Caco-2 (cell line): Measurements from ENCODE around the gene LGALS9B. TPM values are rescaled to one million over a fixed set of nuclear protein-coding genes. Genes with fewer than 3 reads are reported as not detected.
"Not testable (repeated sequence)": the region's sequence is repeated elsewhere in the genome, so short reads cannot be mapped to it uniquely, and the experiment has no call there.

Source experiments
- BruUV-seq: library from RNA; stranded (reverse); fragments of 400-500 nt; replicated peaks from 2 replicates; lab custom pipeline; 2021; lab: Mats Ljungman, UMichigan
- CTCF ChIA-PET: fragments of 300-600 bp; sonication (Branson Sonifier 250); formaldehyde crosslinking; loops from one replicate; lab custom pipeline; 2022; ENCODE audit warnings: antibody characterized with exemption; lab: Charles Lee
- POLR2A ChIA-PET: fragments of 300-600 bp; sonication (Branson Sonifier 250); formaldehyde crosslinking; loops from one replicate; lab custom pipeline; 2022; ENCODE audit warnings: antibody characterized with exemption; lab: Charles Lee
- DNase-seq, 2 experiments: peaks; one replicate each; pipeline versions ENCODE4 v3.0.0 to v3.0.0-alpha.2; 2020 to 2022
- H3K27me3 ChIP-seq: replicated peaks from 2 replicates; pipeline ENCODE4 v1.6.0; 2011; ENCODE audit warnings: low read length; ENCODE audit not compliant: control insufficient read depth, insufficient read depth
- H3K36me3 ChIP-seq: 2 replicates; pipeline ENCODE4 v1.5.1; 2011; ENCODE audit warnings: low read length; ENCODE audit not compliant: control insufficient read depth, insufficient read depth
- H3K4me1 ChIP-seq: fragments of 250-450 bp; sonication (Bioruptor Pico); 2 replicates; pipeline ENCODE4 v1.5.1; 2020; ENCODE audit warnings: mild to moderate bottlenecking
- H3K4me3 ChIP-seq: 2 replicates; pipeline ENCODE4 v1.5.1; 2011; ENCODE audit warnings: low read depth, mild to moderate bottlenecking, control low read depth, low read length
- H3K9me3 ChIP-seq: fragments of 250-450 bp; sonication (Bioruptor Pico); 2 replicates; pipeline ENCODE4 v1.5.1; 2020; ENCODE audit warnings: mild to moderate bottlenecking, moderate library complexity
- H3K27ac Mint-ChIP-seq: one replicate; pipeline ENCODE4 v1.8.0; 2022; ENCODE audit warnings: mixed read lengths; ENCODE audit not compliant: unreplicated experiment
- H3K27me3 Mint-ChIP-seq: one replicate; pipeline ENCODE4 v1.8.0; 2022; ENCODE audit warnings: mixed read lengths; ENCODE audit not compliant: insufficient read depth, unreplicated experiment
- H3K36me3 Mint-ChIP-seq: one replicate; pipeline ENCODE4 v1.8.0; 2022; ENCODE audit warnings: mild to moderate bottlenecking, mixed read lengths; ENCODE audit not compliant: insufficient read depth, unreplicated experiment
- H3K4me1 Mint-ChIP-seq: one replicate; pipeline ENCODE4 v1.8.0; 2022; ENCODE audit warnings: low read depth, mixed read lengths; ENCODE audit not compliant: unreplicated experiment
- H3K4me3 Mint-ChIP-seq: one replicate; pipeline ENCODE4 v1.8.0; 2022; ENCODE audit warnings: mild to moderate bottlenecking, moderate library complexity, mixed read lengths; ENCODE audit not compliant: unreplicated experiment
- H3K9me3 Mint-ChIP-seq: one replicate; pipeline ENCODE4 v1.8.0; 2022; ENCODE audit warnings: mixed read lengths; ENCODE audit not compliant: unreplicated experiment
- intact Hi-C: fragments of 100-400 bp; cut with micrococcal nuclease; formaldehyde crosslinking; loops from one replicate; pipeline ENCODE4 v1.10.0; 2022; ENCODE audit not compliant: unreplicated experiment
- total RNA-seq: library from RNA; stranded (reverse); gene quantifications from 2 replicates; pipeline ENCODE4 v1.2.3, GENCODE V29; 2022
- TF ChIP-seq, protein P1 (sequence below), 2 experiments: fragments of 200-600 bp in 1 of 2; IDR thresholded peaks; 1 replicate in 1 of 2; 2 replicates in 1 of 2; pipeline versions ENCODE4 v1.5.1 to v1.8.0; 2011 to 2022; ENCODE audit warnings: antibody characterized with exemption in 1 of 2, control low read depth in 1 of 2, inconsistent platforms in 1 of 2, low read depth in 1 of 2, low read length in 1 of 2, mild to moderate bottlenecking in 1 of 2, moderate library complexity in 1 of 2; ENCODE audit not compliant: insufficient read depth in 1 of 2, severe bottlenecking in 1 of 2, unreplicated experiment in 1 of 2

LGALS9B gene
- total RNA-seq, 1 experiment from 2014 or later: not detected

DNA sequence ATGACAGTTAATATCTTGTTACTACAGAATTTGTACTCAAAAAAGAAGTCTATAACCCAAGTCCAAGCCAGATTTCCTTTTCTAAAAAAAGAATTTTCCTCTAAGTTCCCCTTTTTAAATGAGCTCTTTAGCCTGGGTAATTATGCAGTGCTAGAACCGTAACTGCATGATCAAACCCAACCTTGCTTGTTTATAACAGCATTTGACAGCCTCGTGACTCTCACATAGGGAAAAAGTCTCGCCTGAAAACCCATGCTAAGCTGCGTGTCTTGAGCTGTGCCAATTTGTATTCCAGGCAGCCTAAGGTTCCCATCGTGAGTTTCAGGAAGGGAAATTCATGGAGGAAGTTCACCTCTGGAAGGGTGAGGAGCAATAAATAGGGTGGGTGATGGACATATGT, 44.5 kb downstream of the LGALS9B start:
- H3K4me1 Mint-ChIP-seq, H3K36me3 Mint-ChIP-seq, DNase-seq, POLR2A ChIA-PET, H3K9me3 Mint-ChIP-seq, BruUV-seq, H3K4me1 ChIP-seq, H3K36me3 ChIP-seq, H3K27ac Mint-ChIP-seq, H3K4me3 ChIP-seq, CTCF ChIA-PET, H3K27me3 Mint-ChIP-seq, intact Hi-C loops, H3K4me3 Mint-ChIP-seq, H3K9me3 ChIP-seq, H3K27me3 ChIP-seq: not testable (repeated sequence)

DNA sequence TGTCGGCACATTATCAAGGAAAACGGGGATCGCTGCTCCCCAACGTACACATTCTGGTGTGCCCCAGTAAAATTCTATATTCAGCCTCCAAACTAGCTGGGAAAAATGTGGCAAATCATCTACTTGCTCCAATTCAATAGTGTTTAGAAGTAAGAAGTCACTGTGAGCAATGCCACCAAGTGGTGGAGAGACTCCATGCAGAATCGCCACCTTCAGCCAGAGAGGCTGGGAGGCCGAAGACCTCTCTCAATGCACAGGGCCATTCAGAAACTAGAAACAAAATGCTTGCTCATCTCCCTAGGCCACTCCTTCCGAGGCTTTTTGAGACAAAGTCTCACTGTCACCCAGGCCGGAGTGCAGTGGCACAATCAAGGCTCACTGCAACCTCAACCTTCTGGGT, 48.5 kb downstream of the LGALS9B start:
- H3K9me3 Mint-ChIP-seq, H3K4me1 Mint-ChIP-seq, H3K27me3 Mint-ChIP-seq, BruUV-seq, H3K36me3 ChIP-seq, H3K4me3 ChIP-seq, H3K36me3 Mint-ChIP-seq, H3K4me3 Mint-ChIP-seq, POLR2A ChIA-PET, CTCF ChIA-PET, DNase-seq, H3K9me3 ChIP-seq, intact Hi-C loops, H3K27ac Mint-ChIP-seq, H3K4me1 ChIP-seq, H3K27me3 ChIP-seq: not testable (repeated sequence)
- TF ChIP-seq, protein P1, sequence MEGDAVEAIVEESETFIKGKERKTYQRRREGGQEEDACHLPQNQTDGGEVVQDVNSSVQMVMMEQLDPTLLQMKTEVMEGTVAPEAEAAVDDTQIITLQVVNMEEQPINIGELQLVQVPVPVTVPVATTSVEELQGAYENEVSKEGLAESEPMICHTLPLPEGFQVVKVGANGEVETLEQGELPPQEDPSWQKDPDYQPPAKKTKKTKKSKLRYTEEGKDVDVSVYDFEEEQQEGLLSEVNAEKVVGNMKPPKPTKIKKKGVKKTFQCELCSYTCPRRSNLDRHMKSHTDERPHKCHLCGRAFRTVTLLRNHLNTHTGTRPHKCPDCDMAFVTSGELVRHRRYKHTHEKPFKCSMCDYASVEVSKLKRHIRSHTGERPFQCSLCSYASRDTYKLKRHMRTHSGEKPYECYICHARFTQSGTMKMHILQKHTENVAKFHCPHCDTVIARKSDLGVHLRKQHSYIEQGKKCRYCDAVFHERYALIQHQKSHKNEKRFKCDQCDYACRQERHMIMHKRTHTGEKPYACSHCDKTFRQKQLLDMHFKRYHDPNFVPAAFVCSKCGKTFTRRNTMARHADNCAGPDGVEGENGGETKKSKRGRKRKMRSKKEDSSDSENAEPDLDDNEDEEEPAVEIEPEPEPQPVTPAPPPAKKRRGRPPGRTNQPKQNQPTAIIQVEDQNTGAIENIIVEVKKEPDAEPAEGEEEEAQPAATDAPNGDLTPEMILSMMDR (IDR thresholded peaks at IDR 0.05; ENCODE audit: insufficient read depth in 1 of 2, low read depth in 1 of 2, low read length in 1 of 2, severe bottlenecking in 1 of 2, unreplicated experiment in 1 of 2): peak in 1 of 2 experiments; percentile 18

DNA sequence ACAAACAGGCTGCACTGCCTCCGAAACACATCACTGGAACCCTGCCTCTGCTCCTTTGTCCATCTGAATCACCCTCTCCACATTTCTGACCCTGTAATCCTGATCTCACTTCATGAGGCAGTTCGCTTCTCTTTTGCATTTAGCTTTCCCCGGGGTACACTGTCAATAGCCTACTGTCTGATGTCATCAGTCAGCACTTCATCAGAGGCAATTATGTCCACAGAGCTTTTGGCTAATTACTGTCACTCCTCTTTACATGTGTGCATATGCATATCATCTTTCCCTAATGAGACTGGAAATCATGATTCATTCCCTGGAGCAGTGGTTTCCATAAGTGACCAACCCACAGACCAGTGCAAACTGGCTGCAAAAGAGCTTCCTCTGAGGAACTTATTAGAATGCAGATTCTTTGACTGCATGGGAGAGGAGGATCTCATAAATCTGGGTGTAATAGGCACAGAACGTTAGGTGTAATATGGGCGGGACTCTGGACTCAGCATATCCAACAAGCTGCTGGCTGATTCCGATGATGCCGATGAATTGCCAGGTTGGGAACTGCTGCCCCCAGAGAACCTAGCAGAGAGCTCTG, 49.8 kb downstream of the LGALS9B start:
- intact Hi-C loops, POLR2A ChIA-PET: not testable (repeated sequence)

DNA sequence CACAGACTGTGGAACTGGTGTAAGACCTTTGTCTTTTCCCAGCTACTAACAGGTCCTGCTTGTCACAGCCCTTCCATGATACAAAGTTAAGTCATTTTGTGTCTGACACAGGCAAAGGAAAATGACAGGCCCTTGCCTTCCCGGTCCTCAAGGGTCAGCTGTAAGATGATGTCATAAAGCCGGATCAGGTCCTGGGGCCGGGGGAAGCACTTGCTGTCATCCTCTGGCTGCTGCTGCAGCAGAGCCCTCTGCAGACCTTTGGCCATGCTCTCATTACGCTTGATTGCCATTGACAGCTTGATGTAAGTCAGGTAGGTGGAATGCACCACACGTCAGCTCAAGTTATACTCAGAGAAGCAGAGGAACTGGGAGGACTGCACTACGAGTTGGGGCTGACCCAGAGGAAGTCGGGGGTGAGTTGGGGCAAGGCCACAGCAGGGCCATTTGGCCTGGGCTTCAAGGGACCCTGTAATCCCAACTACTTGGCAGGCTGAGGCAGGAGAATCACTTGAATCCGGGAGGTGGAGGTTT, 50.9 kb downstream of the LGALS9B start:
- H3K27me3 Mint-ChIP-seq, CTCF ChIA-PET, H3K4me1 Mint-ChIP-seq, H3K9me3 ChIP-seq, H3K27ac Mint-ChIP-seq, H3K4me3 Mint-ChIP-seq, H3K27me3 ChIP-seq, H3K36me3 Mint-ChIP-seq, BruUV-seq, H3K36me3 ChIP-seq, H3K4me3 ChIP-seq, DNase-seq, H3K9me3 Mint-ChIP-seq, POLR2A ChIA-PET, H3K4me1 ChIP-seq, intact Hi-C loops: not testable (repeated sequence)

More for the DNA sequence above, 49.8 kb downstream of the LGALS9B start:
- not testable (repeated sequence) for H3K4me3 Mint-ChIP-seq, H3K4me3 ChIP-seq, H3K27ac Mint-ChIP-seq, H3K4me1 Mint-ChIP-seq, H3K9me3 Mint-ChIP-seq, H3K27me3 Mint-ChIP-seq, H3K4me1 ChIP-seq, H3K36me3 Mint-ChIP-seq, BruUV-seq, H3K27me3 ChIP-seq, H3K36me3 ChIP-seq, DNase-seq, H3K9me3 ChIP-seq
- CTCF ChIA-PET: interaction anchor here (0.6 kb wide), 1 partner anchor 625 kb away, joined by 3 read pairs; the partner anchor contains the start of gene USP22

DNA sequence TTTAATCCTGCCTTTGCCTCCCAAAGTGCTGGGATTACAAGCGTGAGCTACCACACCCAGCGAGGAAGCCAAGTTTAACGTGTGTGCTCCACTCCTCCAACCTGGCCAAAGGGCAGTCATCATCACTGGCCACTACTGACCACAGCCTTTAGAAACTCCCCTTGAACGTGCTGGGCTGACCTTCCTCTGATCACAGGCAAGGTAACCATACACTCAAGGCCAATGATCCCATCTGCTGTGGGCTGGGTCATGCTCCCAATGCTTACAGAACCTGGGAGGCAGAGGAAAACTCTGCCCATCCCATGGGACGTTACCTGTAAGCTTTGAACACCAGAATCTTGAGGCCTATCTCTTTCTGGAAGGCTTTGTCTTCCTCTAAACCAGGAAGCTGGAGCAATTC, 51.9 kb downstream of the LGALS9B start:
- H3K4me3 Mint-ChIP-seq, intact Hi-C loops, H3K9me3 Mint-ChIP-seq, H3K27ac Mint-ChIP-seq, CTCF ChIA-PET, BruUV-seq, H3K4me1 ChIP-seq, H3K36me3 Mint-ChIP-seq, DNase-seq, H3K4me1 Mint-ChIP-seq, H3K27me3 Mint-ChIP-seq, POLR2A ChIA-PET, H3K9me3 ChIP-seq, H3K27me3 ChIP-seq, H3K36me3 ChIP-seq, H3K4me3 ChIP-seq: not testable (repeated sequence)

DNA sequence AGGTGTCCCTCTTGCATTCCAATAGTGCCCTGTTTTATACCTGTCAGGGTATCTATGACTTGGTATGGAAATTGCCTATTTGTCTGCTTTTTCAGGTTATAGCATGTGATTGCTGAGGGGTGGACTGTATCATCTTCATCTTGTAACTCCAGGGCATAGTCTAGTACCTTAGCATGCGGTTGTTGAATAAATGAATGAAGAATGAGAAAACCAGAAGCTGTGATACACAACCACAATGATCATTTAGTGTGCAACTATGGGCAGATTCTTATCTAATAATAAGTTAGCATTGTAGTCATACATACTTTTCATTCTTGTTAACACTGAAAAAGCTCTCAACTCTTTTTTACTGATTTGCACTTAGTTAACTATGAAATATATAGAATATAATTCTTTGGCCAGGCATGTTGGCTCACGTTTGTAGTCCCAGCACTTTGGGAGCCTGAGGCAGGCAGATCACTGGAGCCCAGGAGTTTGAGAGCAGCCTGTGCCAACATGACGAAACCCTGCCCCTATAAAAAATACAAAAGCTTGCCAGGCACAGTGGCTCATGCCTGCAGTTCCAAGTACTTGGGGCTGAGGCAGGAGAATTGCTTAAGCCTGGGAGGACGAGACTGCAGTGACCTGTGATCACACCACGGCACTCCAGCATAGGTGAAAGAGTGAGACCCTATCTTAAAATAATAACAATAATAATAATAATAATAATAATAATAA, 65.9 kb downstream of the LGALS9B start:
- H3K4me1 ChIP-seq, H3K9me3 Mint-ChIP-seq, H3K36me3 ChIP-seq, H3K27ac Mint-ChIP-seq, H3K4me3 ChIP-seq, DNase-seq, H3K9me3 ChIP-seq, POLR2A ChIA-PET, H3K4me3 Mint-ChIP-seq, H3K36me3 Mint-ChIP-seq, intact Hi-C loops, BruUV-seq, H3K27me3 ChIP-seq, H3K4me1 Mint-ChIP-seq, H3K27me3 Mint-ChIP-seq, CTCF ChIA-PET: not testable (repeated sequence)
